HG03097 (cell line): ENCODE results near the gene MRTFB.
"Not testable (repeated sequence)": the region's sequence is repeated elsewhere in the genome, so short reads cannot be mapped to it uniquely, and the experiment has no call there.

Source experiments
- ATAC-seq: cut with Tn5 transposase; IDR thresholded peaks from one replicate; pipeline ENCODE4 v1.9.1; 2021; ENCODE audit not compliant: unreplicated experiment, low FRiP score

The MRTFB gene

GRCh38 chr16:14104066-14104465 lies 32.9 kb downstream of the MRTFB start:
- ATAC-seq, result no peak

- ATAC-seq, result no peak
Observed at GRCh38 chr16:14105760-14106375, 34.7 kb downstream of the MRTFB start.

GRCh38 chr16:14106457-14106856 lies 35.3 kb downstream of the MRTFB start:
- no peak for ATAC-seq

- no peak for ATAC-seq
Observed at GRCh38 chr16:14106961-14107360, 35.8 kb downstream of the MRTFB start.

- ATAC-seq, result no peak
Observed at GRCh38 chr16:14109077-14109775, 38.1 kb downstream of the MRTFB start.

GRCh38 chr16:14109782-14110727 lies 38.9 kb downstream of the MRTFB start:
- ATAC-seq, result no peak

- ATAC-seq, result no peak
Observed at GRCh38 chr16:14110728-14111251, 39.7 kb downstream of the MRTFB start.

GRCh38 chr16:14111713-14112538 lies 40.8 kb downstream of the MRTFB start:
- no peak for ATAC-seq

- ATAC-seq, result no peak
Observed at GRCh38 chr16:14112539-14112856, 41.4 kb downstream of the MRTFB start.

GRCh38 chr16:14113344-14113743 lies 42.2 kb downstream of the MRTFB start:
- no peak for ATAC-seq

GRCh38 chr16:14117051-14117450 lies 45.9 kb downstream of the MRTFB start:
- ATAC-seq, result no peak

- ATAC-seq, result no peak
Observed at GRCh38 chr16:14119799-14120198, 48.7 kb downstream of the MRTFB start.

- no peak for ATAC-seq
Observed at GRCh38 chr16:14120335-14120734, 49.2 kb downstream of the MRTFB start.

- ATAC-seq, result no peak
Observed at GRCh38 chr16:14121142-14121541, 50.0 kb downstream of the MRTFB start.

- no peak for ATAC-seq
Observed at GRCh38 chr16:14121872-14122271, 50.8 kb downstream of the MRTFB start.

GRCh38 chr16:14122430-14122829 lies 51.3 kb downstream of the MRTFB start:
- ATAC-seq, result not testable (repeated sequence)

- ATAC-seq, result no peak
Observed at GRCh38 chr16:14125000-14125681, 54.0 kb downstream of the MRTFB start.

- ATAC-seq, result no peak
Observed at GRCh38 chr16:14125708-14126107, 54.6 kb downstream of the MRTFB start.

- no peak for ATAC-seq
Observed at GRCh38 chr16:14128097-14128496, 57.0 kb downstream of the MRTFB start.

GRCh38 chr16:14129502-14129901 lies 58.4 kb downstream of the MRTFB start:
- ATAC-seq, result no peak
